OCI-LY1 (cell line): ENCODE measurements around the gene EFEMP1.

ENCODE experiments used
- H2AFZ ChIP-seq: fragments of 200-600 bp; sonication (generic), shearing (Covaris generic); 2 replicates; pipeline ENCODE4 v1.6.0; 2014; ENCODE audit warnings: antibody characterized with exemption, mild to moderate bottlenecking, low read length
- H3F3A ChIP-seq: fragments of 200-600 bp; sonication (generic), shearing (Covaris generic); 2 replicates; pipeline ENCODE4 v1.6.0; 2014; ENCODE audit warnings: mild to moderate bottlenecking, antibody characterized with exemption, low read length, moderate library complexity; ENCODE audit not compliant: insufficient read depth
- H3K27ac ChIP-seq: fragments of 200-600 bp; sonication (generic); 2 replicates; pipeline ENCODE4 v1.5.1; 2014; ENCODE audit warnings: low read length, mixed run types, mild to moderate bottlenecking, low read depth; ENCODE audit not compliant: poor library complexity, severe bottlenecking
- H3K27me3 ChIP-seq: fragments of 200-600 bp; sonication (generic); 2 replicates; pipeline ENCODE4 v1.6.0; 2014; ENCODE audit warnings: antibody characterized with exemption, mild to moderate bottlenecking, low read length, moderate library complexity; ENCODE audit not compliant: insufficient read depth
- H3K36me3 ChIP-seq: fragments of 200-600 bp; sonication (generic); 2 replicates; pipeline ENCODE4 v1.6.1; 2014; ENCODE audit warnings: mild to moderate bottlenecking, antibody characterized with exemption, low read length, moderate library complexity, mixed read lengths; ENCODE audit not compliant: insufficient read depth
- H3K4me1 ChIP-seq: fragments of 200-600 bp; sonication (generic); 2 replicates; pipeline ENCODE4 v1.5.1; 2014; ENCODE audit warnings: mild to moderate bottlenecking, low read length, moderate library complexity; ENCODE audit not compliant: insufficient read depth, severe bottlenecking
- H3K4me2 ChIP-seq: fragments of 200-600 bp; sonication (generic), shearing (Covaris generic); 2 replicates; pipeline ENCODE4 v1.6.1; 2014; ENCODE audit warnings: low read length
- H3K4me3 ChIP-seq: fragments of 200-600 bp; sonication (generic); 2 replicates; pipeline ENCODE4 v1.5.1; 2014; ENCODE audit warnings: low read length, low read depth, mild to moderate bottlenecking, mixed read lengths; ENCODE audit not compliant: poor library complexity, severe bottlenecking
- H3K79me2 ChIP-seq: fragments of 200-600 bp; shearing (Covaris generic); 2 replicates; pipeline ENCODE4 v1.6.1; 2016; ENCODE audit warnings: mixed run types, low read length, mixed read lengths; ENCODE audit not compliant: insufficient read depth
- H3K9ac ChIP-seq: fragments of 200-600 bp; sonication (generic), shearing (Covaris generic); 2 replicates; pipeline ENCODE4 v1.6.1; 2014; ENCODE audit warnings: mild to moderate bottlenecking, low read length, mixed read lengths
- H3K9me2 ChIP-seq: fragments of 200-600 bp; sonication (generic), shearing (Covaris generic); 2 replicates; pipeline ENCODE4 v1.6.1; 2014; ENCODE audit warnings: low read depth, mild to moderate bottlenecking, low read length, mixed read lengths
- H3K9me3 ChIP-seq: fragments of 200-600 bp; shearing (Covaris generic); 2 replicates; pipeline ENCODE4 v1.6.1; 2014; ENCODE audit warnings: low read length, mixed read lengths
- H4K20me1 ChIP-seq: fragments of 200-600 bp; sonication (generic), shearing (Covaris generic); 2 replicates; pipeline ENCODE4 v1.6.0; 2016; ENCODE audit warnings: mild to moderate bottlenecking, low read length; ENCODE audit not compliant: insufficient read depth
- EZH2 ChIP-seq: fragments of 200-600 bp; sonication (generic), shearing (Covaris generic); IDR thresholded peaks from 2 replicates; pipeline ENCODE4 v1.8.0; 2017; ENCODE audit warnings: borderline replicate concordance, mixed run types, mild to moderate bottlenecking, antibody characterized with exemption, low read length, moderate library complexity, mixed read lengths
- TF ChIP-seq, protein P1 (sequence below): fragments of 200-600 bp; sonication (generic), shearing (Covaris generic); IDR thresholded peaks from 2 replicates; pipeline ENCODE4 v1.5.1; 2017; ENCODE audit warnings: mild to moderate bottlenecking, antibody characterized with exemption, low read length, moderate library complexity, mixed read lengths

The EFEMP1 gene

GRCh38 chr2:55848096-55848495 lies 75.5 kb downstream of the EFEMP1 start:
- Histone ChIP-seq H3K27ac (no peak overlapping the region), H3F3A (no peaks in the 10 kb centered on the region), H3K4me3 (no peak overlapping the region), H3K4me2 (no peak overlapping the region), H3K36me3 (no peaks in the 10 kb centered on the region), H3K4me1 (no peaks in the 10 kb centered on the region), H3K9me2 (no peaks in the 10 kb centered on the region), H3K9me3 (no peaks in the 10 kb centered on the region), H2AFZ (no peak overlapping the region), H4K20me1 (no peaks in the 10 kb centered on the region), H3K27me3 (no peaks in the 10 kb centered on the region), H3K9ac (no peak overlapping the region), H3K79me2 (no peaks in the 10 kb centered on the region)
- TF ChIP-seq, protein P1, sequence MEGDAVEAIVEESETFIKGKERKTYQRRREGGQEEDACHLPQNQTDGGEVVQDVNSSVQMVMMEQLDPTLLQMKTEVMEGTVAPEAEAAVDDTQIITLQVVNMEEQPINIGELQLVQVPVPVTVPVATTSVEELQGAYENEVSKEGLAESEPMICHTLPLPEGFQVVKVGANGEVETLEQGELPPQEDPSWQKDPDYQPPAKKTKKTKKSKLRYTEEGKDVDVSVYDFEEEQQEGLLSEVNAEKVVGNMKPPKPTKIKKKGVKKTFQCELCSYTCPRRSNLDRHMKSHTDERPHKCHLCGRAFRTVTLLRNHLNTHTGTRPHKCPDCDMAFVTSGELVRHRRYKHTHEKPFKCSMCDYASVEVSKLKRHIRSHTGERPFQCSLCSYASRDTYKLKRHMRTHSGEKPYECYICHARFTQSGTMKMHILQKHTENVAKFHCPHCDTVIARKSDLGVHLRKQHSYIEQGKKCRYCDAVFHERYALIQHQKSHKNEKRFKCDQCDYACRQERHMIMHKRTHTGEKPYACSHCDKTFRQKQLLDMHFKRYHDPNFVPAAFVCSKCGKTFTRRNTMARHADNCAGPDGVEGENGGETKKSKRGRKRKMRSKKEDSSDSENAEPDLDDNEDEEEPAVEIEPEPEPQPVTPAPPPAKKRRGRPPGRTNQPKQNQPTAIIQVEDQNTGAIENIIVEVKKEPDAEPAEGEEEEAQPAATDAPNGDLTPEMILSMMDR, result no peak
- no peak for TF ChIP-seq EZH2

DNA sequence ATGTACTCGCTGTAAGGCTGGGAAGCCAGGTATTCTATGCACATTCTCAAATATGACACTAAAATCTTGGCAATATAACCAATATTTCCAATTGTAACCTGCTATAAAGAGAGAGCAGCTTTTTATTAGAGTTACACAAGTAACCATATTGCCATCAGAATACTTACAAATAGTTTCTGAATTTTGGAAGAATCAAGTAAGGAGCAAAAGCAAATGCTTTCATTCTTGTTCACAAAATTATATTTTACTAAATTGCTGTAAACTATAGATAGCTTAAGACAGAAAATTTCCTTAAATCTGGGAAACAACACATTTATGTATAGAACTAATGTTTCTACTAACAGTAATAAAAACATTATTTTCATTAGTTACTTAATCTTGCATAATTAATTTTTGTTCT lies 77.2 kb downstream of the EFEMP1 start:
- no peaks in the 10 kb centered on the region for H3F3A ChIP-seq
- H3K4me2 ChIP-seq, result no peak overlapping the region
- no peak overlapping the region for H3K4me3 ChIP-seq
- H3K4me1 ChIP-seq, result no peaks in the 10 kb centered on the region
- no peaks in the 10 kb centered on the region for H3K79me2 ChIP-seq
- no peaks in the 10 kb centered on the region for H3K27me3 ChIP-seq
- no peak overlapping the region for H3K27ac ChIP-seq
- H3K9ac ChIP-seq, result no peak overlapping the region
- no peaks in the 10 kb centered on the region for H3K36me3 ChIP-seq
- H2AFZ ChIP-seq, result no peak overlapping the region
- no peaks in the 10 kb centered on the region for H3K9me2 ChIP-seq
- no peak for TF ChIP-seq EZH2
- TF ChIP-seq, protein P1, result no peak
- H4K20me1 ChIP-seq, result no peaks in the 10 kb centered on the region
- H3K9me3 ChIP-seq, result no peaks in the 10 kb centered on the region

GRCh38 chr2:55844986-55845385 lies 78.6 kb downstream of the EFEMP1 start:
- TF ChIP-seq EZH2, result no peak
- TF ChIP-seq, protein P1, result no peak
- Histone ChIP-seq H3K27me3 (no peaks in the 10 kb centered on the region), H3K4me3 (no peak overlapping the region), H3K9me3 (no peaks in the 10 kb centered on the region), H2AFZ (no peak overlapping the region), H3K4me2 (no peak overlapping the region), H3K4me1 (no peaks in the 10 kb centered on the region), H3K9me2 (no peaks in the 10 kb centered on the region), H3K79me2 (no peaks in the 10 kb centered on the region), H3K36me3 (no peaks in the 10 kb centered on the region), H3K27ac (no peak overlapping the region), H4K20me1 (no peaks in the 10 kb centered on the region), H3K9ac (no peak overlapping the region), H3F3A (no peaks in the 10 kb centered on the region)
